Dermis lymphatic vessel endothelial cell (primary cell): ENCODE measurements around the gene INTS2. TPM values are rescaled to one million over a fixed set of nuclear protein-coding genes. Genes with fewer than 3 reads are reported as not detected.

Experiments used
- total RNA-seq: library from RNA; depleted of rRNA; stranded (reverse); fragments of >200 nt; gene quantifications from 2 replicates; pipeline ENCODE4 v1.2.1, GENCODE V29; 2014

The INTS2 gene
- total RNA-seq, result 11.6 and 15.6 TPM in 2 replicates

GRCh38 chr17:61927208-61928100, at the start of gene INTS2:
INTS2 (minus strand) TSS chr17:61927982; CDS start chr17:61926644, 1,338 bp downstream.

GRCh38 chr17:61862975-61863800, 64.6 kb downstream of the INTS2 start, which contains the start of gene BRIP1:
BRIP1 (minus strand) TSS chr17:61863528; CDS start chr17:61861539, 1,989 bp downstream.

Other genes with a start within 250 kb of the INTS2 start
- gene BRIP1, start 64.5 kb downstream of the INTS2 start, total RNA-seq, result 1.6 and 1.9 TPM in 2 replicates
- 41.1 and 44.1 TPM in 2 replicates for gene MED13, start 137.3 kb upstream of the INTS2 start, total RNA-seq